Stomach (tissue), 9 donors: ENCODE results near the gene RABGAP1L. TPM values are rescaled to one million over a fixed set of nuclear protein-coding genes. Genes with fewer than 3 reads are reported as not detected.

Experiments used
- DNase-seq, 2 donors: peaks; one replicate each; pipeline versions ENCODE4 v3.0.0 to v3.0.0-alpha.2; 2013 to 2019
- H3K27ac ChIP-seq, 5 donors: fragments of 200-600 bp in 4 of 5; sonication (generic) in 4 of 5; one replicate each; pipeline ENCODE4 v1.5.1; 2013 to 2019; ENCODE audit warnings: mild to moderate bottlenecking in 1 of 5, moderate library complexity in 1 of 5
- H3K27me3 ChIP-seq, 3 donors: fragments of 200-600 bp; sonication (generic); one replicate each; pipeline ENCODE4 v1.5.1; 2017 to 2019; ENCODE audit warnings: mixed run types in 1 of 3
- H3K36me3 ChIP-seq, 4 donors: fragments of 200-600 bp; sonication (generic); 1 replicate in 3 of 4; 2 replicates in 1 of 4; pipeline ENCODE4 v1.5.1; 2016 to 2019
- H3K4me1 ChIP-seq, 4 donors: fragments of 200-600 bp; sonication (generic); one replicate each; pipeline ENCODE4 v1.5.1; 2016 to 2019
- H3K4me3 ChIP-seq, 4 donors: fragments of 200-600 bp; sonication (generic) in 3 of 4; one replicate each; pipeline ENCODE4 v1.5.1; 2016 to 2019; ENCODE audit warnings: mild to moderate bottlenecking in 1 of 4
- H3K9me3 ChIP-seq, 4 donors: fragments of 200-600 bp; sonication (generic); one replicate each; pipeline ENCODE4 v1.5.1; 2016 to 2019
- CTCF ChIP-seq, 7 experiments: fragments of 450-650 bp in 4 of 7; fragments of 200-600 bp in 3 of 7; sonication (generic) in 3 of 7; IDR thresholded peaks; one replicate each; pipeline ENCODE4 v1.5.1; 2016 to 2019; ENCODE audit warnings: antibody characterized with exemption in 7 of 7, control low read depth in 2 of 7, mild to moderate bottlenecking in 1 of 7
- EP300 ChIP-seq: sonication (generic); formaldehyde crosslinking; IDR thresholded peaks from one replicate; pipeline ENCODE4 v1.6.1; 2017; ENCODE audit warnings: antibody characterized with exemption
- POLR2A ChIP-seq, 4 donors: fragments of 450-650 bp; IDR thresholded peaks; one replicate each; pipeline ENCODE4 v1.6.1; 2016; ENCODE audit warnings: antibody characterized with exemption in 4 of 4, control low read depth in 2 of 4, mild to moderate bottlenecking in 1 of 4, moderate library complexity in 1 of 4
- POLR2AphosphoS5 ChIP-seq, 3 donors: sonication (generic); formaldehyde crosslinking; IDR thresholded peaks; one replicate each; pipeline ENCODE4 v1.6.1; 2016; ENCODE audit warnings: antibody characterized with exemption in 3 of 3
- WGBS, 5 donors: extraction: QIAGEN DNeasy Blood & Tissue Kit in 3 of 5; methylation state at CpG; one replicate each; pipeline versions ENCODE4 v1.1.5 to v1.1.7; 2013 to 2018; 5-methylcytosine and 5-hydroxymethylcytosine counted together
- intact Hi-C: fragments of 100-400 bp; cut with DNase I; formaldehyde crosslinking; loops from one replicate; pipeline ENCODE4 v1.15.1; 2023; ENCODE audit warnings: low total_unique reads
- polyA plus RNA-seq, 3 donors: library from polyadenylated mRNA; stranded (reverse); fragments of 200-250 nt; gene quantifications; one replicate each; pipeline ENCODE4 v1.2.3, GENCODE V29; 2013
- total RNA-seq, 5 donors: library from RNA; depleted of rRNA; stranded (reverse); fragments of >200 nt; gene quantifications; one replicate each; pipeline versions ENCODE4 v1.1.0 to v1.2.3, GENCODE V29; 2014 to 2016
- donor health status: healthy with polysubstance abuse.
- donor health status: Bipolar disorder and iron deficiency.
- donor health status: healthy.

Gene RABGAP1L
- total and polyA plus RNA-seq, 8 donors = 14.2 to 238 (median 57.9) TPM

GRCh38 chr1:174152427-174152826 lies 6.9 kb upstream of the RABGAP1L start:
- no peaks in the 10 kb centered on the region for H3K27me3 ChIP-seq
- 54 to 88% (median 74%) methylated on average over 1 of the region's 1 CpG for WGBS, 5 donors

DNA sequence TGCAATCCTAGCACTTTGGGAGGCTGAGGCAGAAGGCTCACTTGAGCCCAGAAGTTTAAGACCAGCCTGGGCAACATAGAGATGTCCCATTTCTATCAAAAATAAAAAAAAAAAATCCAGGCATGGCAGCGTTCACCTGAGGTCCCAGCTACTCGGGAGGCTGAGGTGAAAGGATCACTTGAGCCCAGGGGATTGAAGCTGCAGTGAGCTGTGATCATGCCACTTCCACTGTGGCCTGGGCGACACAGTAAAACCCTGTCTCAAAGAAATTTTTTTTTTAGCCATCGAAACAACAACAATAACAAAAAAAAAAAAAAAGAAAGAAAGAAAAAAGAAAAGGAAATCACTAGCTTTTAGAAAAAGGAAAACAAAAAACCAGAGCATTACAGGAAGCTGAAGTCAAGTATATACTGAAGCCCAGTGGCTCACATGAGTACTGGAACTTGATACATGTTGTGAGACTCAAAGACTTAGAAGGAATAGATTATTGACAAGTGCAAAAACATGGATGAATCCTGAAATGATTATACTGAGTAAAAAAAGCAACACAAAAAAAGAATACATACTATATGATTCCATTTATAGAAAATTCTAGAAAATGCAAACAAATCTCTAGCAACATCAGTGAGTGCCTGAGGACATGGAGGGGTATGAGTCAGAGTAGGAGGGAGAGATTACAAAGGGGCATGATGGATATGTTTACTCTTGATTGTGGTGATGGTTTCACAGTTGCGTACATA lies 6.1 kb upstream of the RABGAP1L start:
- H3K27ac ChIP-seq = no peak overlapping the region
- intact Hi-C loops = no loop called here
- H3K27me3 ChIP-seq = no peaks in the 10 kb centered on the region
- no peaks in the 10 kb centered on the region for H3K36me3 ChIP-seq
- peaks cover 0 to 3% (median 1%) of the 10 kb centered on the region in 4 donors for H3K4me1 ChIP-seq
- no peak overlapping the region for H3K4me3 ChIP-seq
- H3K9me3 ChIP-seq = no peaks in the 10 kb centered on the region
- no peak for TF ChIP-seq POLR2AphosphoS5 (IDR thresholded peaks at IDR 0.05)
- TF ChIP-seq CTCF (IDR thresholded peaks at IDR 0.05) = no peak
- no peak for TF ChIP-seq POLR2A (IDR thresholded peaks at IDR 0.05)
- no peak for TF ChIP-seq EP300
- WGBS, 5 donors = 56 to 79% (median 70%) methylated on average over 5 of the region's 5 CpGs
- no peak for DNase-seq

More at GRCh38 chr1:174152427-174152826, 6.9 kb upstream of the RABGAP1L start:
- Histone ChIP-seq H3K9me3 (no peaks in the 10 kb centered on the region), H3K4me3 (no peak overlapping the region), H3K27ac (no peak overlapping the region), H3K4me1 (no peaks in the 10 kb centered on the region), H3K36me3 (no peaks in the 10 kb centered on the region)
- intact Hi-C loops = no loop called here
- no peak for TF ChIP-seq EP300
- no peak for TF ChIP-seq POLR2AphosphoS5 (IDR thresholded peaks at IDR 0.05)
- no peak for TF ChIP-seq CTCF (IDR thresholded peaks at IDR 0.05)
- no peak for TF ChIP-seq POLR2A (IDR thresholded peaks at IDR 0.05)
- no peak for DNase-seq

- Histone ChIP-seq H3K4me1 (peaks cover 0 to 8% (median 4%) of the 10 kb centered on the region in 4 donors), H3K27me3 (no peaks in the 10 kb centered on the region), H3K36me3 (no peaks in the 10 kb centered on the region), H3K27ac (no peak overlapping the region), H3K9me3 (no peaks in the 10 kb centered on the region), H3K4me3 (no peak overlapping the region)
- TF ChIP-seq CTCF (IDR thresholded peaks at IDR 0.05) = no peak
- TF ChIP-seq POLR2AphosphoS5 (IDR thresholded peaks at IDR 0.05) = no peak
- intact Hi-C loops = no loop called here
- no peak for DNase-seq
Measured at GRCh38 chr1:174153825-174154107, 5.6 kb upstream of the RABGAP1L start.

GRCh38 chr1:174156437-174156836 lies 2.9 kb upstream of the RABGAP1L start:
- H3K4me1 ChIP-seq = peaks cover 4 to 23% (median 14%) of the 10 kb centered on the region in 4 donors
- no peaks in the 10 kb centered on the region for H3K9me3 ChIP-seq
- no peaks in the 10 kb centered on the region for H3K36me3 ChIP-seq
- WGBS, 5 donors = 94 to 100% (median 98%) methylated on average over 1 of the region's 1 CpG
- no peak for DNase-seq
- no peaks in the 10 kb centered on the region for H3K27me3 ChIP-seq
- TF ChIP-seq EP300 (no peak), CTCF (IDR thresholded peaks at IDR 0.05) (no peak), POLR2A (IDR thresholded peaks at IDR 0.05) (no peak), POLR2AphosphoS5 (IDR thresholded peaks at IDR 0.05) (no peak)
- H3K27ac ChIP-seq = no peak overlapping the region
- intact Hi-C loops = no loop called here
- H3K4me3 ChIP-seq = no peak overlapping the region
